ENCODE measurements around the gene GPS1. TPM values are rescaled to one million over a fixed set of nuclear protein-coding genes. Genes with fewer than 3 reads are reported as not detected.

The GPS1 gene
- total and polyA plus RNA-seq, 2 donors (not counting 1 experiment from before 2014, with no cell fraction given) = 80.5 to 124 TPM

- 95% methylated on average over 31 of the region's 34 CpGs for WGBS (ENCODE audit: insufficient coverage)
- H3K9ac ChIP-seq (ENCODE audit: low read length) = no peak overlapping the region
- intact Hi-C loops (cut with micrococcal nuclease) = no loop called here
- H3K36me3 ChIP-seq (replicated peaks in 1 of 2; ENCODE audit: control extremely low read depth in 1 of 2, control insufficient read depth in 1 of 2, extremely low read depth in 1 of 2, insufficient read depth in 2 of 2, low read length in 1 of 2) = peaks cover 0 to 36% of the 10 kb centered on the region in 2 experiments
- Mint-ChIP-seq H3K4me3 (no peak overlapping the region), H3K9me3 (ENCODE audit: insufficient read depth) (no peaks in the 10 kb centered on the region), H3K27me3 (no peaks in the 10 kb centered on the region), H3K4me1 (peaks cover 11% of the 10 kb centered on the region), H3K27ac (no peak overlapping the region)
- no peak overlapping the region for H3K27ac ChIP-seq (ENCODE audit: low read length in 2 of 2)
- TF ChIP-seq CTCF (IDR thresholded peaks at IDR 0.05) = no peak
- TF ChIP-seq EZH2 (IDR thresholded peaks at IDR 0.05; ENCODE audit: borderline replicate concordance, insufficient read depth, low read depth, low read length, poor library complexity, severe bottlenecking) = no peak
- ATAC-seq (ENCODE audit: low read depth) = no peak
- no peaks in the 10 kb centered on the region for H3K9me3 ChIP-seq (ENCODE audit: control extremely low read depth in 1 of 3, control insufficient read depth in 2 of 3, insufficient read depth in 1 of 3, low read length in 2 of 3)
- H3K4me1 ChIP-seq (ENCODE audit: control insufficient read depth in 2 of 2, insufficient read depth in 2 of 2, low read length in 2 of 2) = peaks cover 12 to 23% of the 10 kb centered on the region in 2 donors
- peaks cover 8% of the 10 kb centered on the region for H4K20me1 ChIP-seq (ENCODE audit: control insufficient read depth, insufficient read depth, low read length, poor library complexity, severe bottlenecking)
- peaks cover 5% of the 10 kb centered on the region for H3K79me2 ChIP-seq (ENCODE audit: control insufficient read depth, insufficient read depth, low read length)
- DNase-seq = no peak
- no peaks in the 10 kb centered on the region for H3K27me3 ChIP-seq (replicated peaks in 1 of 4; ENCODE audit: control extremely low read depth in 1 of 4, control insufficient read depth in 3 of 4, insufficient read depth in 4 of 4, low read length in 3 of 4)
- ChIA-PET CTCF (no interaction called here), POLR2A (no interaction called here)
- no peak overlapping the region for H2AFZ ChIP-seq (ENCODE audit: insufficient read depth, low read depth, low read length, poor library complexity, severe bottlenecking)
- H3K4me2 ChIP-seq (replicated peaks; ENCODE audit: low read depth, low read length, poor library complexity, severe bottlenecking) = no peak overlapping the region
- no peak overlapping the region for H3K4me3 ChIP-seq (ENCODE audit: control extremely low read depth in 1 of 5, extremely low read depth in 1 of 5, insufficient read depth in 1 of 5, low read depth in 2 of 5, low read length in 4 of 5)
Observed at GRCh38 chr17:82061047-82061925, 9.6 kb downstream of the GPS1 start.
